HEK293T (cell line): ENCODE data around the gene ACBD6.

Experiments used
- CTBP1 ChIP-seq: fragments of 450-650 bp; IDR thresholded peaks from 2 replicates; pipeline ENCODE4 v1.6.1; 2016; ENCODE audit warnings: borderline replicate concordance
- ELF4 ChIP-seq: fragments of 450-650 bp; IDR thresholded peaks from 2 replicates; pipeline ENCODE4 v1.6.1; 2017; ENCODE audit warnings: antibody characterized with exemption
- LEF1 ChIP-seq: fragments of 450-650 bp; IDR thresholded peaks from 2 replicates; pipeline ENCODE4 v1.6.1; 2017; ENCODE audit warnings: mild to moderate bottlenecking, borderline replicate concordance
- SP1 ChIP-seq: fragments of 450-650 bp; IDR thresholded peaks from 2 replicates; pipeline ENCODE4 v1.6.1; 2017
- SUZ12 ChIP-seq: fragments of 450-650 bp; IDR thresholded peaks from 2 replicates; pipeline ENCODE4 v1.6.1; 2016; ENCODE audit warnings: mild to moderate bottlenecking
- TARDBP ChIP-seq: fragments of 450-650 bp; IDR thresholded peaks from 2 replicates; pipeline ENCODE4 v1.6.1; 2016
- ZNF384 ChIP-seq: fragments of 450-650 bp; IDR thresholded peaks from 2 replicates; pipeline ENCODE4 v1.6.1; 2016
- TF ChIP-seq, protein P1 (sequence below): fragments of 450-650 bp; IDR thresholded peaks from 2 replicates; pipeline ENCODE4 v1.6.1; 2016

DNA sequence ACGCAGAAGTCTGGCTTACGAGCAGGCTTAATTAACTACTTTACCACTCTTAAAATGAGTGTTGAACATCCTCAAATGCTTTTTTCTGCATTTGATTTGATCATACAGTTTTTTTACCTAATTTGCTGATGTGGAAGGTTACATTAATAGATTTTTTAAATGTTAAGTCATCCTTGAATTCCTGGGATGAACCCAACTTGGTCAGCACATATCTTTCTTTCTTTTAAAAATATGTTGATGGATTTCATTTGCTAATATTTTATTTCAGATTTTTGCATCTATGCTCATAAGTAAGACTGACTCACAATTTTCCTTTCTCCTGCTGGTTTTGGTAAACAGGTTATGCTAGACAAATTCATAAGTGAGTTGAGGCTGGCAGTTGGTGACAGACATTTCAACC is 189.5 kb downstream of the ACBD6 start:
- TF ChIP-seq ELF4 (no peak), LEF1 (no peak), SP1 (no peak), CTBP1 (no peak), SUZ12 (no peak), ZNF384 (no peak), TARDBP (no peak)
- TF ChIP-seq, protein P1, sequence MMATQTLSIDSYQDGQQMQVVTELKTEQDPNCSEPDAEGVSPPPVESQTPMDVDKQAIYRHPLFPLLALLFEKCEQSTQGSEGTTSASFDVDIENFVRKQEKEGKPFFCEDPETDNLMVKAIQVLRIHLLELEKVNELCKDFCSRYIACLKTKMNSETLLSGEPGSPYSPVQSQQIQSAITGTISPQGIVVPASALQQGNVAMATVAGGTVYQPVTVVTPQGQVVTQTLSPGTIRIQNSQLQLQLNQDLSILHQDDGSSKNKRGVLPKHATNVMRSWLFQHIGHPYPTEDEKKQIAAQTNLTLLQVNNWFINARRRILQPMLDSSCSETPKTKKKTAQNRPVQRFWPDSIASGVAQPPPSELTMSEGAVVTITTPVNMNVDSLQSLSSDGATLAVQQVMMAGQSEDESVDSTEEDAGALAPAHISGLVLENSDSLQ, result no peak
